Anterior cingulate cortex (tissue), 58 donors: ENCODE data around the gene TRIM26.
"Not testable (repeated sequence)": the region's sequence is repeated elsewhere in the genome, so short reads cannot be mapped to it uniquely, and the experiment has no call there.

Source experiments
- DNase-seq, 58 donors: peaks; one replicate each; lab custom pipeline; 2025; lab: John Stamatoyannopoulos, UW

The TRIM26 gene

DNA sequence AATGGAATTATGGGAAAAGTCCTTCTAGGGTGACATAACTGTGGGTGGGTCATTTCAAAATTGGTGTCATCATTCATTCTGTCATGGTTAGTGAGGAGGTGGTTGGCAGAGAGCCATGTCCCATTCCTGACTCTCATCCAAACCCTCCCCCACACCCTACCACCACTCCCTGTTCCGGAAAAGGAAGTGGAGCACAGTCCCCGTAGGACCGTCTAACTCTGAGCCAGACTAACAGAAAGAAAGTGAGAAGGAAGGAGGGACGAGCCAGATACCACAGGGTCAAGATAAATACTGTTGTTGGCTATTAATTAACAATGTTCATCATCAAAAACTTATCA lies 57.0 kb downstream of the TRIM26 start:
- no peak for DNase-seq

DNA sequence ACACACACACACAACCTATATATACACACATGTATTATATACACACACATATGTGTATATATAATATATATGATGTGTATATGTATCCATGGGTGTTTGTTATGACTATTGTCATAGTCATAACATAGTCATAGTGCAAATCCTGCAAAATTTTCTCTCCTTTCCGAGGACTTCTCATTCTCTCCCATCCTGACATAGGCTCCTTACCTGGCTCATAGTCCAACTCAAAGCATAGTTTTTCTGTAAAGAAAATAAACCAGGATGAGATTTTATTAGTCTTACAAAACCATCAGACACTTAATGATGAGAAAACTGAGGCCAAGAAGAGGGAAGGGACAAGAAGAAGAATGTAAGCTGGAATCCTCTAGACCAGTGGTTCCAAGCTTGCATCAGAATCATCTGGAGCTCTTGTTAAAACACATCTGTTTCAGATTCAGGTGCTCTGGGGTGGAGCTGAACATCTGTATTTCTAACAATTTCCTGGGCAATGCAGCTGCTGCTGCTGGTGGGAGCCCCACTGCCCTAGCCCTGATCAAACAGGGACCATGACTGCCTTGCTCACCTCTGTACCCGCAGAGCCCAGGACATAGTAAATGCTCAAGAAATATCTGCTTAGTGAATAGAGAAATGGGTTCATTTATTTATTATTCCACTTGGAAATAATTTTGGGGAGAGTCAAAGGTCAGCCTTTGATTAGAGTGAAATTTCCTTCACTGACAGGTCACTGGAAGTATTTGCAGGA lies 57.5 kb downstream of the TRIM26 start:
- DNase-seq = no peak

DNA sequence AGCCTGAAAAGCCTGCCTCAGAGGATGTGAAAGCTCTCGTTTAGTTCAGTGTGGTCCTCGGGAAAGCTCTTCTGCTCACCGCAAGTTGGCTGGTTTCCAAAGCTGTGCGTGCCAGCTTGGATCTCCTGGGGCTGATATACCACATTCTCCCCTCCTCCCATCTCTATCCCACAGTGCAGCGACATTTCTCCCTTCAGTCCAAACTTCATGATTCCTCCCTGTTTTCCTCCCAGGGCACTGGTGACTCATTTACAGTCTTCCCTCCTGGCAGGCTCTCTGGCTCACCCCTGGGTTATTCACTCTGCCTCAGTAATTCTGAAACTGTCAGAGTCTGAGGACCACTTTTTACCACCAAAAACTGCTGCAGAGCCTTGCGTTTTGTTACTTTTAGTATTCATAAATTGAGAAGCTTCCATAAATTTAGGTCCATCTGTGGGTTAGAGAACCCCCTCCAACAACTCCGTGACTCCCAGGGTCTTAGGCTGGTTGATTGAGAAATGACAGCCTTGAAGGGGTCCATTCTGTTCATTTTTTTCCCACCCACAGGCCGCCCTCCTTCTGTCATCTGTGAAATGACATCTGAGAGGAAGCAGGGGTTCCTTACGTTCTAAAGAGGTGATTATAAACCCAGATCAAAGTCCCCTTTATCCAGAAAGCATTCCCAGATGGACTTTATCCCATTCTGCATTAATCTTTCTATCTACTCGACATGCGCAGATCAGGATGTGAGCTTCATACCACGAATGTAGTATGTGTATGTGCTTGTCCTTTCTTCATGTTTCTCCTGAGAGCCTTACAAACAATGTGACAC lies 58.3 kb downstream of the TRIM26 start:
- no peak for DNase-seq

- DNase-seq = no peak
Measured at GRCh38 chr6:30154061-30154460, 59.1 kb downstream of the TRIM26 start.

DNA sequence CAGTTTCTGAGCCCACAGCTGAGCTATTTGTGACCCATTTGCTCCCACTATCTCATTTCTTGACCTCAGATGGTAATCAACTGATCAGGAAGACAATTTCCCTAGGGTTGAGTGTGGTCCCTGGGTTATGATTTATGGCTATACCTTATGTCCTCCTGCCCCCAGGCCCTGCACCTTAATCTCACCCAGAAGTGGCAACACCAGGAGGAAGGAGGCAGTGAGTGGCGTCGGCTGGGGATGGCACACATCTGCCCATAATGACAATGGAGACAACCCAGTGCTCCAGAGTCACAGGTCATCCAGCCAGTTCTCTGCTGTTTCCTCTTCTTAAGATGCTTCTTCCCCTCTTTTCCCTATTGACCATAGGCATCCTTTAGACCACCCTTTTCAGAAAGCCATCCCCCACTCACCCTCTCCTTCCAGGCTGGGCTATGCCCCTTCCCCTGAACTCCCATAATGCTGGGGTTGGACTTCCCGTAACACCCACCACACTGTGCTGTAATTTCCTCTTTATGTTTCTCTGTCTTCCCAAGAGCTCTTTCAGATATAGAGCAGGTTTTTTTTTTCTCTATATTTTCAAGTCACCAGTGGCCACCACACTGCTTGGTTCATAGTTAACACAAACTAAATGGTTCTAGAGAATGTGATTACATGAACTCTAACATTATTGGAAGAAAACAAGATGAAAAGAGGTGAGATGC lies 60.1 kb downstream of the TRIM26 start:
- no peak for DNase-seq

- no peak for DNase-seq
Measured at GRCh38 chr6:30152016-30152673, 61.1 kb downstream of the TRIM26 start.

DNA sequence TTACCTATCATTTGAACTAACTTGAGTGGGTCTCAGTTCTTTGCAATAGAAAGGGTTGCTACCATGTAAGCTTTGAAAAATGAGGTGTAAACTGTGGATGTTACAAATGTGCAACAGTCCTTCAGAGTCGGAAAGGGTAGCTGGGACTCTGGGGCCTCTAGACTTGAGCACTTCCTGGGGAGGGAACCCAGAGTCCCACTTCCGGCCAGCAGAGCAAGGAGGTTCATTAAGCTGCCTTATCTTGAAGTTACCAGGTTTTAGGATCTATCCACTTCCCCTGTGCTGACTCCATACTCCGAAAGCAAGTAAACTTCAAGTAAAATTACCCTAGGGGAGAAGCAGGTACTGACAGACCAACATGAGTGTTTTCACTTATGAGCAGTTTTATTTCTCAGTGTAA lies 61.6 kb downstream of the TRIM26 start:
- no peak for DNase-seq

GRCh38 chr6:30150671-30151395 lies 62.4 kb downstream of the TRIM26 start:
- no peak for DNase-seq

DNA sequence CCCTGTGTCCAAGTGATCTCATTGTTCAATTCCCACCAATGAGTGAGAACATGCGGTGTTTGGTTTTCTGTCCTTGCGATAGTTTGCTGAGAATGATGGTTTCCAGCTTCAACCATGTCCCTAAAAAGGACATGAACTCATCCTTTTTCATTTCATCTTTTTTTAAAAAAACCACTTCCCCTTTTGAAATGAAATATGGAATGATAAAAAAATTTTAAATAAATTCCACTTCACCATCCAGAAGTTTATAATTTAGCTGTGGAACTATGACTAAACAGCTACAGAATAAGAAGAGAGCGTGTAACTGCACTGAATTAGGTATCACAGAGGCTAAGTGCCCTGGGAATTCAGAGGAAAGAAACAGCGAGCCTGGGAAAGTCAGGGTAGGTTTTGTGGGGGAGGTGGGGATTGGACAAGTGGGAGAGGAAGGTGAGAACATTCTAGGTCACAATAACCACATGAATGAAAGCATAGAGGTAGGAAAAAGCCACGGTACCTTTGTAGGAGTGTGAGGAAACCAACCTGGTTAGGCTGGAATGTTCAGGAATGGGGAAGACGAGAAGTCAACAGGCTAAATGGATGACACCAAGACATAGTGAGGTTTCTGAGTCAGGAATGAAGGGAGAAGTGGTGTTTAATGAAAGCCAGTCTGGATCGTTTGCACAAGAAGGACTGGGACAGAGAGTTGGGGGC lies 63.2 kb downstream of the TRIM26 start:
- DNase-seq = no peak

DNA sequence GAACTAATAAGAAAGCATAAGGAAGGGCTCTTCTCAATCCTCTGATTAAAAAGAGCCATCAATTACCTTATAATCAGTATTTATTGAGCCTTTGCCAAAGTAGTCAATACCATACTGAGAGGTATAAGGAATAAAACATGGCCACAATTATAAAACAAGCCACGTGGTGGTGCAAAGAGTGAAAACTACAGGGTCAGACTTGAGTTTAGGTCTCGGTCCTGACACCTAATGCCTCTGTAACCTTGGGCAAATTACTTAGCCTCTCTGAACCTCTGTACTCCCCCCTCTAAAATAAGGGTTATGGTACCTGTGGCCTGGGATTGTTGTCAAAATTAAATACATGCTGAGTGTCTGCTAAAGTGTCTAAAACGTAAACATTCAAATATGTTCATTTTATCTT lies 64.0 kb downstream of the TRIM26 start:
- no peak for DNase-seq

DNA sequence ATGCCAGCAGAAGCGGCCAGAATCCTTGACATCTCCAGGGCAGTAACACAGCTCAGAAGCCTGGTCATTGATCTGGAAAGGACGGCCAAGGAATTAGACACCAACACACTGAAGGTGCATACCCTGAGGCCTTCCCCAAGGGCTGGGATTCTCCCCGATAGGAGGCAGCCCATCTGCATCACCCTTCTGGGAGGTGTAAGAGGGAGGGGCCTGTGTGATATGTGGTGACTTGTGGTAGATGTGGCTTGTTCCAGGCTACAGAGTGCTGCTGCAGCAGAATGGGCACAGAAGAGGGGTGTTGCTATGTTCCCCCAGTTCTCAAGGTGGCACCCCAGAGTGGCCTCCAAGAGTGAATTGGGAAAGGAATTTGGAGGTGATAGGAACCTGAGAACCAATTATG lies 66.1 kb downstream of the TRIM26 start:
- DNase-seq = no peak

GRCh38 chr6:30145818-30146217 lies 67.4 kb downstream of the TRIM26 start:
- DNase-seq = no peak

- DNase-seq = no peak
Measured at GRCh38 chr6:30144811-30145210, 68.4 kb downstream of the TRIM26 start.

DNA sequence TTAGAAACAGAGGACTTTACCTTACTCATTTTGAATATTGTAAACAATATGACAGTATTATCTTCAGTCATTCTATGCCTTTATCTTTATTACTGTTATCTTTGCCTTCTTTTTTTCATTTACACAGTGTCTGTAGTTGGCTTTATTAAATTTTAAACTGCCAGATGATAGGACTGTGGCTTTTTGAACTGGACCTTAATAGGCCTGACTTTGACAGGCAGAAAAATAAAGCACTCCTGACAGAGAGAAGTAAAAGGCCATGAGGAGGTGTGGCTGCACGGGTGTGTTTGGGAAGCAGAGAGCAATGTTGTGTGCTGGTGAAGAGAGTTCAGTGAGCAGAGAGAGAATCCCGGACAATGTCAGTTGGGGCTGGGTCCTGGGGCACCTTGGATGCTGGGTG lies 69.4 kb downstream of the TRIM26 start:
- no peak for DNase-seq

DNA sequence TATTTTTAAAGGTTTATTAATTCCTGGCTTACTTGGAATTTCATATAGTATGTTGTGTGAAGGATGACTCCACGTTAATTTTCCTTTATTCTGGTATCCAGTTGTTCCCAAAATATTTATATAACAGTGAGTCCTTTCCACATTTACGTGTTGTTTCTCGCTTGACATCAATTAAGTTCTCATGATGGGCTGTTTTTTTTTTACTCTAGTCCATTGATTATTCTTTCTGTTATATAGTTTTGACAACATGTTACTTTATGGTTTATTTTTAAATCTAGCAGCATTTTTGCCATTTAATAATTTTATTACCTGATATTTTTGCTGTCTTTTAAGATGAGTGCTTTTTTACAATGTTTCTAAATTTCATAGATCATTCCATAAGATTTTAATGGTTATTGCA lies 70.5 kb downstream of the TRIM26 start:
- no peak for DNase-seq

DNA sequence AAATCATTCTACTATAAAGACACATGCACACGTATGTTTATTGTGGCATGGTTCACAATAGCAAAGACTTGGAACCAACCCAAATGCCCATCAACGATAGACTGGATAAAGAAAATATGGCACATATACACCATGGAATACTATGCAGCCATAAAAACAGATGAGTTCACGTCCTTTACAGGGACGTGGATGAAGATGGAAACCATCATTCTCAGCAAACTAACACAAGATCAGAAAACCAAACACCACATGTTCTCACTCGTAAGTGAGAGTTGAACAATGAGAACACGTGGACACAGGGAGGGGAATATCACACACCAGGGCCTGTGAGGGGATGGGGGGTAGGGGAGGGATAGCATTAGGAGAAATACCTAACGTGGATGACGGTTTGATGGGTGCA lies 73.0 kb downstream of the TRIM26 start:
- not testable (repeated sequence) for DNase-seq

GRCh38 chr6:30136570-30137286 lies 76.5 kb downstream of the TRIM26 start:
- no peak for DNase-seq

GRCh38 chr6:30135757-30136156 lies 77.4 kb downstream of the TRIM26 start, which contains the start of gene TRIM40:
TSS of gene TRIM40 (plus strand) at chr6:30136140. CDS start at chr6:30137037, 897 bp downstream.
- no peak for DNase-seq

DNA sequence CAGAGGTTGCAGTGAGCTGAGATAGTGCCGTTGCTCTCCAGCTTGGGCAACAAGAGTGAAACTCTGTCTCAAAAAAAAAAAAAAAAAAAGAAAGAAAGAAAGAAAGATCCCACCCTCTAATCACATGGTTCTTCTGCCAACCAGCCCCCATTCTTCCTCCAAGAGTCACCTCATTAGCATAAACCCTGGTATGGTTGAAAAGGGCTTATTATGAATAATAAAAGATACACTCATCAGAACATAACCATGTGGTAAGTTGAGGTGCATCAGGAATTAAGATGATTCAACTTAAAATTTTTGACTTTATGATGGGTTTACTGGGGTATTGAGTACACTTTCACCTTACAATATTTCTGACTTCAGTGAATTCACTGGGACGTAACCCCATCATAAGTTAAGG lies 78.1 kb downstream of the TRIM26 start:
- DNase-seq = no peak
